ENCODE measurements around the gene GNA15. TPM values are rescaled to one million over a fixed set of nuclear protein-coding genes. Genes with fewer than 3 reads are reported as not detected.

Gene GNA15
- total RNA-seq, 2 donors from 2014 or later = 13.0 to 14.0 TPM

GRCh38 chr19:3099347-3100145 is 36.3 kb upstream of the GNA15 start:
- Histone ChIP-seq H3K36me3 (no peaks in the 10 kb centered on the region), H3K4me1 (ENCODE audit: control insufficient read depth in 1 of 2, low read depth in 2 of 2) (peaks cover 47 to 82% of the 10 kb centered on the region in 2 donors), H3K27me3 (replicated peaks; ENCODE audit: insufficient read depth) (no peaks in the 10 kb centered on the region), H3K4me3 (peak overlapping the region; percentile 91), H3K27ac (peak overlapping the region; percentile 83 to 91), H3K9me3 (no peaks in the 10 kb centered on the region)
- ATAC-seq (ENCODE audit: insufficient number of reproducible peaks, low FRiP score, low read depth) = no peak
- no peak for DNase-seq (ENCODE audit: low spot score)
- TF ChIP-seq, protein P1, sequence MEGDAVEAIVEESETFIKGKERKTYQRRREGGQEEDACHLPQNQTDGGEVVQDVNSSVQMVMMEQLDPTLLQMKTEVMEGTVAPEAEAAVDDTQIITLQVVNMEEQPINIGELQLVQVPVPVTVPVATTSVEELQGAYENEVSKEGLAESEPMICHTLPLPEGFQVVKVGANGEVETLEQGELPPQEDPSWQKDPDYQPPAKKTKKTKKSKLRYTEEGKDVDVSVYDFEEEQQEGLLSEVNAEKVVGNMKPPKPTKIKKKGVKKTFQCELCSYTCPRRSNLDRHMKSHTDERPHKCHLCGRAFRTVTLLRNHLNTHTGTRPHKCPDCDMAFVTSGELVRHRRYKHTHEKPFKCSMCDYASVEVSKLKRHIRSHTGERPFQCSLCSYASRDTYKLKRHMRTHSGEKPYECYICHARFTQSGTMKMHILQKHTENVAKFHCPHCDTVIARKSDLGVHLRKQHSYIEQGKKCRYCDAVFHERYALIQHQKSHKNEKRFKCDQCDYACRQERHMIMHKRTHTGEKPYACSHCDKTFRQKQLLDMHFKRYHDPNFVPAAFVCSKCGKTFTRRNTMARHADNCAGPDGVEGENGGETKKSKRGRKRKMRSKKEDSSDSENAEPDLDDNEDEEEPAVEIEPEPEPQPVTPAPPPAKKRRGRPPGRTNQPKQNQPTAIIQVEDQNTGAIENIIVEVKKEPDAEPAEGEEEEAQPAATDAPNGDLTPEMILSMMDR (IDR thresholded peaks at IDR 0.05) = no peak

- H3K36me3 ChIP-seq = no peaks in the 10 kb centered on the region
- no peak for DNase-seq (ENCODE audit: low spot score)
- no peaks in the 10 kb centered on the region for H3K9me3 ChIP-seq
- ATAC-seq (ENCODE audit: insufficient number of reproducible peaks, low FRiP score, low read depth) = no peak
- no peak overlapping the region for H3K27ac ChIP-seq
- TF ChIP-seq, protein P1 (IDR thresholded peaks at IDR 0.05) = no peak
- no peak overlapping the region for H3K4me3 ChIP-seq
- peaks cover 46 to 82% of the 10 kb centered on the region in 2 donors for H3K4me1 ChIP-seq (ENCODE audit: control insufficient read depth in 1 of 2, low read depth in 2 of 2)
- H3K27me3 ChIP-seq (replicated peaks; ENCODE audit: insufficient read depth) = no peaks in the 10 kb centered on the region
Measured at GRCh38 chr19:3100331-3100730, 35.5 kb upstream of the GNA15 start.

- H3K4me1 ChIP-seq (ENCODE audit: control insufficient read depth in 1 of 2, low read depth in 2 of 2) = peaks cover 39 to 79% of the 10 kb centered on the region in 2 donors
- no peak for DNase-seq (ENCODE audit: low spot score)
- ATAC-seq (ENCODE audit: insufficient number of reproducible peaks, low FRiP score, low read depth) = no peak
- H3K27me3 ChIP-seq (replicated peaks; ENCODE audit: insufficient read depth) = no peaks in the 10 kb centered on the region
- no peaks in the 10 kb centered on the region for H3K9me3 ChIP-seq
- H3K4me3 ChIP-seq = no peak overlapping the region
- no peak overlapping the region for H3K27ac ChIP-seq
- no peaks in the 10 kb centered on the region for H3K36me3 ChIP-seq
- TF ChIP-seq, protein P1 (IDR thresholded peaks at IDR 0.05) = no peak
Measured at GRCh38 chr19:3100747-3101730, 34.8 kb upstream of the GNA15 start.

GRCh38 chr19:3102239-3103140 is 33.3 kb upstream of the GNA15 start:
- H3K4me3 ChIP-seq = no peak overlapping the region
- TF ChIP-seq, protein P1 (IDR thresholded peaks at IDR 0.05) = no peak
- H3K9me3 ChIP-seq = no peaks in the 10 kb centered on the region
- no peaks in the 10 kb centered on the region for H3K27me3 ChIP-seq (replicated peaks; ENCODE audit: insufficient read depth)
- peaks cover 26 to 67% of the 10 kb centered on the region in 2 donors for H3K4me1 ChIP-seq (ENCODE audit: control insufficient read depth in 1 of 2, low read depth in 2 of 2)
- no peak for ATAC-seq (ENCODE audit: insufficient number of reproducible peaks, low FRiP score, low read depth)
- no peak overlapping the region for H3K27ac ChIP-seq
- H3K36me3 ChIP-seq = no peaks in the 10 kb centered on the region
- DNase-seq (ENCODE audit: low spot score) = no peak
